GM12878 (cell line): ENCODE results near the gene MYT1. TPM values are rescaled to one million over a fixed set of nuclear protein-coding genes. Genes with fewer than 3 reads are reported as not detected.

ENCODE experiments used
- ATAC-seq: fragments of 200-7000 bp; cut with Tn5 transposase; 3 replicates; pipeline ENCODE4 v1.9.1; 2020; ENCODE audit warnings: mild to moderate bottlenecking, moderate library complexity
- BruUV-seq: library from RNA; stranded (reverse); fragments of 400-500 nt; replicated peaks from 2 replicates; lab custom pipeline; 2021; lab: Mats Ljungman, UMichigan
- CTCF ChIA-PET: fragments of 300-600 bp; sonication (Branson Sonifier 250); formaldehyde crosslinking; extraction: SDS; loops from one replicate; lab custom pipeline; 2021; ENCODE audit warnings: inconsistent platforms; lab: Yijun Ruan, JAX
- POLR2A ChIA-PET: fragments of 350-600 bp; formaldehyde crosslinking; extraction: SDS; loops from one replicate; lab custom pipeline; 2021; ENCODE audit warnings: inconsistent platforms; lab: Charles Lee
- RAD21 ChIA-PET: fragments of 300-600 bp; sonication (Branson Sonifier 250); formaldehyde crosslinking; loops from one replicate; lab custom pipeline; 2023; ENCODE audit warnings: antibody characterized with exemption; ENCODE audit not compliant: unreplicated experiment; lab: Charles Lee
- SMC1A ChIA-PET: fragments of 300-600 bp; sonication (Branson Sonifier 250); formaldehyde crosslinking; loops from one replicate; lab custom pipeline; 2023; ENCODE audit not compliant: unreplicated experiment, uncharacterized antibody; lab: Charles Lee
- DNase-seq: peaks from one replicate; pipeline ENCODE4 v3.0.0-alpha.2; 2011; ENCODE audit warnings: low read depth, low spot score
- FAIRE-seq: peaks from 3 replicates; lab custom pipeline; 2011; peaks lifted over from hg19 to GRCh38; lab: Jason Lieb, UNC
- H2AFZ ChIP-seq: 2 replicates; pipeline ENCODE4 v1.6.0; 2011; ENCODE audit warnings: low read depth, low read length, control low read depth; ENCODE audit not compliant: control insufficient read depth
- H3K27ac ChIP-seq: 2 replicates; pipeline ENCODE4 v1.5.1; 2011; ENCODE audit warnings: control low read depth; ENCODE audit not compliant: control insufficient read depth, insufficient read depth
- H3K27me3 ChIP-seq, 2 experiments: replicated peaks in 1 of 2; 2 replicates each; pipeline versions ENCODE4 v1.6.0 to v1.6.1; 2011; ENCODE audit warnings: low read length in 1 of 2; ENCODE audit not compliant: control insufficient read depth in 2 of 2, insufficient read depth in 2 of 2
- H3K36me3 ChIP-seq, 2 experiments: 2 replicates each; pipeline ENCODE4 v1.5.1; 2011; ENCODE audit warnings: low read length in 1 of 2; ENCODE audit not compliant: control insufficient read depth in 2 of 2, insufficient read depth in 2 of 2
- H3K4me1 ChIP-seq: 2 replicates; pipeline ENCODE4 v1.6.1; 2011; ENCODE audit warnings: mild to moderate bottlenecking, low read length, moderate library complexity, mixed read lengths; ENCODE audit not compliant: control insufficient read depth, insufficient read depth
- H3K4me2 ChIP-seq: 2 replicates; pipeline ENCODE4 v1.6.0; 2011; ENCODE audit warnings: control low read depth; ENCODE audit not compliant: control insufficient read depth, insufficient read depth
- H3K4me3 ChIP-seq: fragments of 200-600 bp; sonication (generic); 2 replicates; pipeline ENCODE4 v1.5.1; 2016
- H3K79me2 ChIP-seq: 2 replicates; pipeline ENCODE4 v1.6.0; 2011; ENCODE audit warnings: low read length; ENCODE audit not compliant: control insufficient read depth, insufficient read depth
- H3K9ac ChIP-seq: 2 replicates; pipeline ENCODE4 v1.8.0; 2011; ENCODE audit warnings: low read length, control low read depth, mixed read lengths; ENCODE audit not compliant: control insufficient read depth, insufficient read depth
- H3K9me3 ChIP-seq: replicated peaks from 3 replicates; pipeline ENCODE4 v1.5.1; 2011; ENCODE audit warnings: mild to moderate bottlenecking, low read length; ENCODE audit not compliant: control insufficient read depth, insufficient read depth
- H4K20me1 ChIP-seq: 2 replicates; pipeline ENCODE4 v1.6.0; 2011; ENCODE audit not compliant: control insufficient read depth, insufficient read depth
- CHD1 ChIP-seq: IDR thresholded peaks from 2 replicates; pipeline ENCODE4 v1.6.1; 2012; ENCODE audit warnings: low read depth, low read length, improper control_type of control experiment
- CTCF ChIP-seq, 3 experiments: IDR thresholded peaks in 2 of 3; conservative IDR thresholded peaks in 1 of 3; 2 replicates each; pipeline ENCODE4 v1.5.1; 2011; ENCODE audit warnings: low read depth in 3 of 3, low read length in 3 of 3, mild to moderate bottlenecking in 3 of 3, control low read depth in 2 of 3, moderate library complexity in 2 of 3, inconsistent platforms in 1 of 3, mixed read lengths in 1 of 3; ENCODE audit not compliant: control insufficient read depth in 2 of 3, insufficient read depth in 1 of 3; ENCODE audit errors: extremely low read depth in 1 of 3
- EED ChIP-seq: sonication (generic); IDR thresholded peaks from 2 replicates; pipeline ENCODE4 v1.6.1; 2016; ENCODE audit warnings: antibody characterized with exemption, low read depth
- FOS ChIP-seq: IDR thresholded peaks from 3 replicates; pipeline ENCODE4 v1.6.1; 2011; ENCODE audit warnings: borderline replicate concordance; ENCODE audit not compliant: insufficient read length; ENCODE audit errors: extremely low read depth
- JUNB ChIP-seq: IDR thresholded peaks from 2 replicates; pipeline ENCODE4 v1.6.1; 2016; ENCODE audit warnings: antibody characterized with exemption, mild to moderate bottlenecking
- RBBP5 ChIP-seq: fragments of 200-600 bp; sonication (generic); conservative IDR thresholded peaks from 2 replicates; pipeline ENCODE4 v1.6.1; 2016
- SREBF2 ChIP-seq: IDR thresholded peaks from 2 replicates; pipeline ENCODE4 v1.6.1; 2012; ENCODE audit warnings: mild to moderate bottlenecking, low read length
- YY1 ChIP-seq: IDR thresholded peaks from 2 replicates; pipeline ENCODE4 v1.6.1; 2011; ENCODE audit warnings: low read depth, mild to moderate bottlenecking, low read length
- ZNF217 ChIP-seq: fragments of 450-650 bp; IDR thresholded peaks from 2 replicates; pipeline ENCODE4 v1.6.1; 2017; ENCODE audit warnings: antibody characterized with exemption, mild to moderate bottlenecking
- WGBS: methylation state at CpG from one replicate; pipeline ENCODE4 v1.1.6; 2016; ENCODE audit warnings: low lambda C conversion rate; ENCODE audit not compliant: insufficient replicate concordance, insufficient coverage; ENCODE audit errors: missing lambda C conversion rate; 5-methylcytosine and 5-hydroxymethylcytosine counted together
- in situ Hi-C: fragments of 300-500 bp; cut with MboI; formaldehyde crosslinking; loops from 9 replicates; pipeline ENCODE4 v1.14.3; 2018; ENCODE audit warnings: mixed read lengths
- intact Hi-C: fragments of 100-400 bp; cut with micrococcal nuclease; formaldehyde crosslinking; loops from one replicate; pipeline ENCODE4 v1.14.2; 2022; ENCODE audit not compliant: unreplicated experiment
- polyA plus RNA-seq, 11 experiments: library from polyadenylated mRNA; depleted of rRNA in 4 of 11; unstranded in 6 of 11; stranded (reverse) in 5 of 11; fragments of >200 nt; fragmentation: Nextera tagmentation in 4 of 11; fragmentation: Illumina TruSeq in 1 of 11; extraction: Ambion mirVana in 4 of 11; extraction: Trizol in 1 of 11; gene quantifications; 1 replicate in 1 of 11; 2 replicates in 10 of 11; pipeline versions ENCODE4 v1.2.1 to v1.2.3, GENCODE V29; 2011 to 2016; ENCODE audit warnings: inconsistent platforms in 2 of 11, missing spikeins in 2 of 11, low read depth in 1 of 11
- total RNA-seq, 4 experiments: library from RNA; depleted of rRNA in 3 of 4; stranded (reverse); fragments of >200 nt in 3 of 4; fragmentation: Illumina TruSeq in 1 of 4; extraction: Trizol in 1 of 4; gene quantifications; 2 replicates each; pipeline versions ENCODE4 v1.2.1 to v1.2.3, GENCODE V29; 2013 to 2021

MYT1 gene
- total and polyA plus RNA-seq, 10 of the 15 experiments (the other 5 are each of a cell fraction or from before 2014, with no cell fraction given): 0.01 to 0.10 TPM; not detected in 8

- no TSS peak for BruUV-seq
- no peaks in the 10 kb centered on the region for H3K4me1 ChIP-seq
- ATAC-seq: no peak
- peaks cover 5% of the 10 kb centered on the region; the same call in 2 of the 3 replicates for H3K9me3 ChIP-seq
- POLR2A ChIA-PET: no interaction called here
- no peak overlapping the region for H3K4me3 ChIP-seq
- no peaks in the 10 kb centered on the region for H3K36me3 ChIP-seq
- H3K27ac ChIP-seq: no peak overlapping the region
- CTCF ChIA-PET: interaction anchor here (1.4 kb wide), 1 partner anchor 142 kb away, joined by 3 read pairs; no protein-coding TSS in a partner anchor
- H4K20me1 ChIP-seq: no peaks in the 10 kb centered on the region
- peaks cover 1 to 4% of the 10 kb centered on the region in 2 experiments; a peak in 3 of 4 replicates for H3K27me3 ChIP-seq
- no peak for TF ChIP-seq FOS
- TF ChIP-seq ZNF217: no peak
- TF ChIP-seq SREBF2: no peak
- no peak for TF ChIP-seq CTCF (IDR thresholded peaks at IDR 0.05 in 2 of 3, conservative IDR thresholded peaks at IDR 0.05 in 1 of 3; ENCODE audit: control insufficient read depth in 2 of 3, extremely low read depth in 1 of 3, insufficient read depth in 1 of 3, low read depth in 3 of 3, low read length in 3 of 3)
- TF ChIP-seq JUNB: no peak
- no peak for TF ChIP-seq RBBP5
- no peak for TF ChIP-seq CHD1
- TF ChIP-seq YY1: no peak
- TF ChIP-seq EED: no peak
- intact Hi-C loops: no loop called here
- 49% methylated on average over 8 of the region's 8 CpGs for WGBS
- in situ Hi-C loops: no loop called here
- RAD21 ChIA-PET: no interaction called here
- H3K79me2 ChIP-seq: no peaks in the 10 kb centered on the region
- H3K9ac ChIP-seq: no peak overlapping the region
- SMC1A ChIA-PET: no interaction called here
- H2AFZ ChIP-seq: no peak overlapping the region
- DNase-seq: no peak
- no peak overlapping the region for H3K4me2 ChIP-seq
- FAIRE-seq: no peak
Observed at GRCh38 chr20:64144144-64144912, 19.9 kb upstream of the MYT1 start.
